GM12875 (cell line): Measurements from ENCODE around the gene LDLRAD4.
A peak's percentile ranks its signal among the peaks of the same experiment; 100 is the strongest.

Experiments
- H3K4me3 ChIP-seq: one replicate; pipeline ENCODE4 v1.5.1; 2011; ENCODE audit warnings: low read depth, low read length, control low read depth
- CTCF ChIP-seq: IDR thresholded peaks from 2 replicates; pipeline ENCODE4 v1.5.1; 2011; ENCODE audit warnings: low read depth, mild to moderate bottlenecking, control low read depth, inconsistent platforms, low read length, moderate library complexity, borderline replicate concordance; ENCODE audit not compliant: insufficient read depth

LDLRAD4 gene

GRCh38 chr18:13461469-13461868, 242.9 kb downstream of the LDLRAD4 start:
- H3K4me3 ChIP-seq: no peak overlapping the region

GRCh38 chr18:13461936-13462335, 243.4 kb downstream of the LDLRAD4 start:
- H3K4me3 ChIP-seq: no peak overlapping the region
- no peak for TF ChIP-seq CTCF

More at GRCh38 chr18:13461469-13461868, 242.9 kb downstream of the LDLRAD4 start:
- TF ChIP-seq CTCF: no peak

- no peak for TF ChIP-seq CTCF
Observed at GRCh38 chr18:13462686-13463085, 244.1 kb downstream of the LDLRAD4 start.

GRCh38 chr18:13463526-13464210, 245.1 kb downstream of the LDLRAD4 start:
- no peak overlapping the region for H3K4me3 ChIP-seq

More at GRCh38 chr18:13462686-13463085, 244.1 kb downstream of the LDLRAD4 start:
- no peak overlapping the region for H3K4me3 ChIP-seq

GRCh38 chr18:13464432-13465123, 246.0 kb downstream of the LDLRAD4 start:
- TF ChIP-seq CTCF: no peak
- H3K4me3 ChIP-seq: peak overlapping the region; percentile 31

More at GRCh38 chr18:13463526-13464210, 245.1 kb downstream of the LDLRAD4 start:
- TF ChIP-seq CTCF: no peak

GRCh38 chr18:13465124-13465446, 246.5 kb downstream of the LDLRAD4 start:
- no peak for TF ChIP-seq CTCF
- H3K4me3 ChIP-seq: peak overlapping the region; percentile 31

GRCh38 chr18:13465476-13465875, 246.9 kb downstream of the LDLRAD4 start:
- no peak for TF ChIP-seq CTCF
- H3K4me3 ChIP-seq: peak overlapping the region; percentile 31
